Muscle of arm (tissue), 14 donors: ENCODE data around the gene EID2. TPM values are rescaled to one million over a fixed set of nuclear protein-coding genes. Genes with fewer than 3 reads are reported as not detected.
A peak's percentile ranks its signal among the peaks of the same experiment; 100 is the strongest.

Experiments used
- DNase-seq: peaks from one replicate; pipeline ENCODE4 v3.0.0-alpha.2; 2013
- long read RNA-seq, 11 donors: transcript quantifications; one replicate each; lab custom pipeline, GENCODE V29; 2026
- polyA plus RNA-seq, 12 donors: library from polyadenylated mRNA; unstranded; fragments of 120-200 nt; gene quantifications; one replicate each; pipeline ENCODE4 v1.2.1, GENCODE V29; 2013; ENCODE audit not compliant: insufficient read length in 12 of 12

The EID2 gene, protein sequence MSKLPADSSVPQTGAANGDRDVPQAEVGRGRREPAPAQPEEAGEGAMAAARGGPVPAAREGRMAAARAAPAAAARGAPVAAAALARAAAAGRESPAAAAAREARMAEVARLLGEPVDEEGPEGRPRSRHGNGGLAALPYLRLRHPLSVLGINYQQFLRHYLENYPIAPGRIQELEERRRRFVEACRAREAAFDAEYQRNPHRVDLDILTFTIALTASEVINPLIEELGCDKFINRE
- polyA plus RNA-seq: 10 to 100 TPM in 7 of 12 donors, 1 to 10 TPM in 4, not detected in 1; 7.5 to 20.2 (median 10.8) TPM
- long read RNA-seq, donor 1, transcript EID2-201 (1 exons, 1,629 nt): major isoform, 18 of 18 reads
- long read RNA-seq, donor 1, partial matches to known transcripts: 0 of 18 reads
- long read RNA-seq, donor 1, other reads (novel, unspliced or antisense): 0 of 18 reads
- long read RNA-seq, donor 2, transcript EID2-201 (1 exons, 1,629 nt): major isoform, 16 of 16 reads
- long read RNA-seq, donor 2, partial matches to known transcripts: 0 of 16 reads
- long read RNA-seq, donor 2, other reads (novel, unspliced or antisense): 0 of 16 reads
- long read RNA-seq, donor 3, transcript EID2-201 (1 exons, 1,629 nt): major isoform, 8 of 8 reads
- long read RNA-seq, donor 3, partial matches to known transcripts: 0 of 8 reads
- long read RNA-seq, donor 3, other reads (novel, unspliced or antisense): 0 of 8 reads
- long read RNA-seq, donor 4, partial matches to known transcripts: 0 of 2 reads
- long read RNA-seq, donor 4, other reads (novel, unspliced or antisense): 0 of 2 reads
- long read RNA-seq, donor 5, transcript EID2-201 (1 exons, 1,629 nt): major isoform, 17 of 17 reads
- long read RNA-seq, donor 5, partial matches to known transcripts: 0 of 17 reads
- long read RNA-seq, donor 5, other reads (novel, unspliced or antisense): 0 of 17 reads
- long read RNA-seq, donor 6, transcript EID2-201 (1 exons, 1,629 nt): major isoform, 8 of 8 reads
- long read RNA-seq, donor 6, partial matches to known transcripts: 0 of 8 reads
- long read RNA-seq, donor 6, other reads (novel, unspliced or antisense): 0 of 8 reads
- long read RNA-seq, donor 7, transcript EID2-201 (1 exons, 1,629 nt): major isoform, 9 of 9 reads
- long read RNA-seq, donor 7, partial matches to known transcripts: 0 of 9 reads
- long read RNA-seq, donor 7, other reads (novel, unspliced or antisense): 0 of 9 reads
- long read RNA-seq, donor 8, transcript EID2-201 (1 exons, 1,629 nt): major isoform, 12 of 12 reads
- long read RNA-seq, donor 8, partial matches to known transcripts: 0 of 12 reads
- long read RNA-seq, donor 8, other reads (novel, unspliced or antisense): 0 of 12 reads
- long read RNA-seq, donor 9, transcript EID2-201 (1 exons, 1,629 nt): major isoform, 11 of 11 reads
- long read RNA-seq, donor 9, partial matches to known transcripts: 0 of 11 reads
- long read RNA-seq, donor 9, other reads (novel, unspliced or antisense): 0 of 11 reads
- long read RNA-seq, donor 10, transcript EID2-201 (1 exons, 1,629 nt): major isoform, 10 of 10 reads
- long read RNA-seq, donor 10, partial matches to known transcripts: 0 of 10 reads
- long read RNA-seq, donor 10, other reads (novel, unspliced or antisense): 0 of 10 reads
- long read RNA-seq, donor 11, transcript EID2-201 (1 exons, 1,629 nt): major isoform, 14 of 14 reads
- long read RNA-seq, donor 11, partial matches to known transcripts: 0 of 14 reads
- long read RNA-seq, donor 11, other reads (novel, unspliced or antisense): 0 of 14 reads

DNA sequence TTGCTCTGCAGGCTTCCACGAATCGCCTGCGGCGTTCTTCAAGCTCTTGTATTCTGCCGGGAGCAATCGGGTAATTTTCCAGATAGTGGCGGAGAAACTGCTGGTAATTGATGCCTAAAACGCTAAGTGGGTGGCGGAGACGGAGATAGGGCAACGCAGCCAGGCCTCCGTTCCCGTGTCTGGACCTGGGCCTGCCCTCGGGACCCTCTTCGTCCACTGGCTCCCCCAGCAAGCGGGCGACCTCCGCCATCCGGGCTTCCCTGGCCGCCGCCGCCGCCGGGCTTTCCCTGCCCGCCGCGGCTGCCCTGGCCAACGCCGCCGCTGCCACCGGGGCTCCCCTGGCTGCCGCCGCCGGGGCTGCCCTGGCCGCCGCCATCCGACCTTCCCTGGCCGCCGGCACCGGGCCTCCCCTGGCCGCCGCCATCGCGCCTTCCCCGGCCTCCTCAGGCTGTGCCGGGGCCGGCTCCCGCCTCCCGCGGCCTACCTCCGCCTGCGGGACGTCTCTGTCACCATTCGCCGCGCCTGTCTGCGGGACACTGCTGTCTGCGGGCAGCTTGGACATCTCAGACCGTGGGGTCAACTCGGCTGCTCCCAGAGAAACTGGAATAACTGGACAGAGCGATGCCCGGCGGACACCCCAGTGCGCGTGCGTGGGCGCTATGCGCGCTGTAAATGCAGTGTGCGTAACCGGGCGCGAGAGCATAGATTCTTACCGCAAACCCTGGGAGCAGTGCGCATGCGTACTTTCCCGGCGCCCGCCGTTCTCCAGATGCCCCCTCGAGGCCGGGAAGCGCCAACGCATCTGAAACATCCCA, at the start of gene EID2:
Gene EID2 (minus strand): TSS at position 644 of the 815 bp plus-strand sequence. CDS start 82 bp downstream, at position 562.
- peak; percentile 97 for DNase-seq

DNA sequence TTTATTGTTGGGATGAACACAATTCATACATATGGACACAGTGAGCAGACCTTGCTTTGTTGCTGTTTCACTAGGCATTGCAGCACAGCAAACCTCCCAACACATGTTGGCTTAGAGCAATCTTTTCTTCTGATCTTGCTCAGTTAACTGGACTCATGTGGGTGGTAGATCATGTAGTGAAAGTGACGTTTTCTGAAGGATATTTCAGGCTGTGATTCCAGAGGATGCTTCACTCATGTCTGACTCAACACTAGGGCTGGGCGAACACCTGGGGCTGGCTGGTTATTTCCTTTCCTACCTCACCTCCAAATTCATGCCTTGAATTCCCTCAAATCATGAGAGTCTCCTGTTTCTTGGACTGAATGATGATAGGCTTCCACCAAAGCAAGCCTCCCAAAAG, 48.1 kb upstream of the EID2 start:
- DNase-seq: no peak

DNA sequence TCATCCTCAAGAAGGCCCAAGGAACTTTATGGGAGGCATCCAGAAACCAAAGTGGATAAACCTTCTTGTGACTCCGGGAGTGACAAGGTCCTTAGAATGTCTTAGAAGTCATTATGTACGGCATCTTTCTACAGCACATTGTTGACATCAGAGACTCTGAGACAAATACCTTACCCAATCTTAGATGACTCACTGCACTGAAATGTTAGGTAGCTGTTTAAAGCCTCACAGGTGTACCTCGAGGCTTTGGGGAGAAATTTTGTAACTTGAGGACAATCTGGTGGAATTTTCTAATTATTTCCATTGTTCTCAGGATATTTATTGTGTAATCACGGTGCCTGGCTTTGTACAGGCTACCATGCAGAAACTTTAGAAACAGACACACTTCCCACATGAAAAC, 47.5 kb upstream of the EID2 start:
- DNase-seq: no peak

DNA sequence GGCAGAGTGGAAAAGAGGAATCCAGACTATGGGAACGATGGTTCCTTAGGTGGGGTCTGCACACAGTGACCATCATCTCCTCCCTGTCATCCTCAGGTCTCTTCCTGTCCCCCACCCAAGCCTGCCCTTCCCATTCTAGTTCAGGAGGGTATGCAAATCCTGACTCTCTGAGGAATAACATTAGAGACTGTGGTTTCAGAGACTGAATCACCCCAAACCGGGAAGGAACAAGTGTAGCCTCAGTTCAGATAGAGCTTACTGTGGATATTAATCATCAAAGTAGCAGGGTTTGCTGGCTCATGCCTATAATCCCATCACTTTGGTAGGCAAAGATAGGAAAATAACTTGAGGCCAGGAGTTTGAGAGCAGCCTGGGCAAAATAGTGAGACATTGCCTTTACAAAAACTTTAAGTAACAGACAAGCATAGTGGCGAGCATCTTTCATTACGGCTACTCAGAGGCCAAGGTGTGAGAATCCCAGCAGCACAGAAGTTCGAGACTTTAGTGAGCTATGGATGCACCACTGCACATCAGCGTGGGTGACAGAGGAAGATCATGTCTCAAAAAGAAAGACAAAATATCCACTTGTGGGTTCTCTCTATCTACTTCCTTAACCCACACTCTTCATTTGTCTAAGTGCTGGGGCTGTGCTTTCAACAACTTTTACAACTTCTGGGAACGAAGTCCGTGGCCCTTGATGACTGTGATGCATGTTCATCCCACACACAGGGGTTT, 43.1 kb upstream of the EID2 start:
- DNase-seq: no peak

DNA sequence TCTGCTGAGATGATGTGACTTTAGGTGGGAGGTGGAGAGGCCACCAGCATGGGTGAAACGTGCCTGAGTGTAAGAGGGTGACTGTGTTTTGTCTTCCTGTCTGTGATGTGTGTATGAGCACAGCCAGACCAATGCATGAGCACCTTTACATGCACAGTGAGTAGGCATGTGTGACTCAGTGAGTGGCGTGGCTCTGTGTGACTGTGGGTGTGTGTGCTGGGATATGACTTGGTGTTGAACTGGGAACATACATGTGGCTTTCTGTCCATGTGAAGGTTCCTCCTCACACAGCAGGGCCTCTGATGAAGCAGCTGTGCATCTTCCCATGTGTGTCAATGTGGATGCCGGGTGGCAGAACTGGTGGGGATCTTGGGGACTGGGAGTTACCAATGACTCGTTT, 42.5 kb upstream of the EID2 start:
- no peak for DNase-seq

DNA sequence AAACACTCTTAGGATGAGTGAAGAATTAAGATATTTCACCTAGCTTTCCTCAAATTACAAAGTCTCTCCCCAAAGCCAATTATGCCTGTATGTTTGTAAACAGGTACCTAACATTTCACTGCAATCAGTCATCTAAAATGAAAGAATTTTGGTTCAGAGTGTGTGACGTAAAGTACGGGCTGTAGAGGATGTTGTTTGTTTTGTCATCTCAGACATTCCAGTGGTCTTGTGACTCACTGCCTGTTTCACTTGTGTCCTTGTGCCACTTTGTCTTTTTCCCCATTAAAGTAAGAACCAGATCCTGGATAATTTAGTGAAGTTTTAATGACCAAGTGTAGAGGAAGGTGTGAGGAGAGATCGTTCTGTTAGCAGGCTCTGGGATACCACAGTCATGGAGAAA, 28.6 kb upstream of the EID2 start:
- DNase-seq: no peak

DNA sequence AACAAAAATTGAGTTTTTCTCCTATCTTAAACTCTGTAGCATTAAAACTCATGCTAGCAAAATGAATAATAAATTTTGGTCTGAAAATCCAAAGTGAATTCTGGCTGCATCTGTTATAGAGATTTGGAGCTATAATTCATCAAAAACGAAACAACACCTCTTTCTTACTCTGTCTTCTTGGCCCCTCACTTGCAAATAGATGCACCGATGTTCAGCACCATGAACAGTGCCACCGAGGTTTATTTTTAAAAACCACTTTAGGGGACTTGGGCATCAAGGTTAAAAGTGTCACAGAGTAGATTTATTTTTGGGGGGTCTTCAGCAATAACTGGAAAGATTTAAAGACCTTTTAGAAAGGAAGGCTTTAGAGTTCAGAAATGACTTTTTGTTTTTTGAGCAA, 26.1 kb upstream of the EID2 start:
- no peak for DNase-seq

DNA sequence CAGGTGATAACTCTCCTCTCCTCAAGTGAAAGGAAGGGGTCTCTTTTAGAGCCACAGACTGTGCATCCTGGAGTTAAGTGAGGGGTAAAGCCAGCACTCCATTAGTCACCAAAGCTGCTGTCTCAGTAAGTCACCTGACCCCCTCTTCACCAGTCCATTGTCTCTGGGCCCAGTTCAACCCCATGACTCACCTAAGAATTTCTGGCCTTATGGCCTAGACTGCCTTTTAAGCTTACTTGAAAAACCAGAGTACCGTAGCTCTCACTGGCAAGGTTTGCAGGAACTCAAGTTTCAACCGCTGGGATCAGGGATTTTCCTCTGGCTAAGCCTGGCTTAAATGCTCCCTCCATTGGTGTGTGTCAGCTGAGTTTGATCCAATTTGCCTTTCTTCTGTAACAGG, 23.4 kb upstream of the EID2 start:
- DNase-seq: no peak

DNA sequence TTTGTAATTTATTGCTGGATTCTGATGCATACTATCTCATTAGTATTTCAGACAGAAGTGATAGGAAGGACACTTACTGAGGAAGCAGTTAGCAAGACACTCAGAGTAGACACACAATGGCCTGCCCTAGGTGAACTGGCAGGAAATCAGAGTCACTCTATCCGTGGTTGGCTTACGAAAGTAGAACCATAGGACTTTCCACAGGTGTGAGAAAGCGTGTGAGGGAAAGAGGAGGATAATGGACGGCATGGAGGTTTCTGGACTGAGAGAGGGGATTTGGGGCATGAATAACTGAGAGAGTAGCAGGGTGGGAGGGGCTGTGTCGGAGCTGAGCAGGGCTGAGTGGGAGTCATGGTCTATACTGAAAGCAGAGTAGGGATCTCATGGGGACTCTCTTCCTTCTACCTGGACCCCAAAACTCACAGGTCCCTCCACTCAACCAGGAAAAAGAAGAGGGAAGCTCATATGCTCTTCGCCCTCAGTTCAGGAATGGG, 18.7 kb upstream of the EID2 start:
- DNase-seq: no peak

DNA sequence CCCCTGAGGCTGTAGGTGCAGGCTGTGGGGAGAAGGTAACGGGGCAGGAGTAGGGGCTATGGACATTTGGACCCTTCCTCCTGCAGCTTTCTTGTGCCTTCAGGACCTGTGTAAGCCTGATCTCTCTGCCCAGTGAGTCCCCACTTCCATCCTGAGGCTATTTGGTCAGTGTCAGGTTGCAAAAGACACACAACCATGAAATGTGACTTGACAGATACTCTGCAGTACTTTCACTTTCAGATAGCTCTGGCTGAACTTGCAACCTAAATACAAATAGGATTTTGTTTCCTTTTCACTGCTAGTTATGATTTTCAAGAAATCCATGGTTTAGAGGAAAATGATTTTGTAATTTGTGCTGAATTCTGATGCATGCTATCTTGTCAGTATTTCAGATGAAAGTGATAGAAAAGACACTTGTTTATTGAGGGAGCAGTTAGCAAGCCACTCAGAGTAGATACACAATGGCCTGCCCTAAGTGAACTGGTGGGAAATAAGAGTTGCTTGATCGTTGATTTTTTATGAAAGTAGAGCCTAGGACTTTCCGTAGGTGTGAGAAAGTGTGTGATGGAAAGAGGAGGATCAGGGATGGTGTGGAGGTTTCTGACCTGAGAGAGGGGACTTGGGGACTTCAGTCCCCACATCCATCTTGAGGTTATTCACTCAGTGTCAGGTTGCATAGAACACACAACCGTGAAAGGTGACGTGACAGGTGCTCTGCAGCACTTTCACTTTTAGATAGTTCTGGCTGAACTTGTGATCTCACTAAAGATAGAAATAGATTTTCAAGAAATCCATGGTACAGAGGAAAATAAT, 18.1 kb upstream of the EID2 start:
- DNase-seq: no peak

DNA sequence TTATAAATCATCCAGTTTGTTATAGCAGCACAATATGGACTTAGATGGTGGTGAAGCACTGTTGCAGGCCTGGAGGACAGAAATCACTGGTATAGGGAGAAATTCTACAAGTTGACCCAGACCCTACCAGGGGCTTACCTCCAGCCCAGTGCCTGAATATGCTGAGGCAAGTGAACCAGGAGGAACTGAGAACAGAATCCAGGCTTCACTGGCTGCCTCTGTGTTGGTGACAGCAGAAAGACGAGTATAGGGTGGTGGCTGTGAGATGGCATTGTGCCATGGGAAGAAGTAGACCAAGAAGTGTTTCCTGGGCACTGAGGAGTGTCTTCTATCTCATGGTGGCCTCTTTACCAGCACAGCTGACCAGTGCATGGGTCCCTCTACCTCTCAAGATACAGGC, 15.9 kb upstream of the EID2 start:
- no peak for DNase-seq

DNA sequence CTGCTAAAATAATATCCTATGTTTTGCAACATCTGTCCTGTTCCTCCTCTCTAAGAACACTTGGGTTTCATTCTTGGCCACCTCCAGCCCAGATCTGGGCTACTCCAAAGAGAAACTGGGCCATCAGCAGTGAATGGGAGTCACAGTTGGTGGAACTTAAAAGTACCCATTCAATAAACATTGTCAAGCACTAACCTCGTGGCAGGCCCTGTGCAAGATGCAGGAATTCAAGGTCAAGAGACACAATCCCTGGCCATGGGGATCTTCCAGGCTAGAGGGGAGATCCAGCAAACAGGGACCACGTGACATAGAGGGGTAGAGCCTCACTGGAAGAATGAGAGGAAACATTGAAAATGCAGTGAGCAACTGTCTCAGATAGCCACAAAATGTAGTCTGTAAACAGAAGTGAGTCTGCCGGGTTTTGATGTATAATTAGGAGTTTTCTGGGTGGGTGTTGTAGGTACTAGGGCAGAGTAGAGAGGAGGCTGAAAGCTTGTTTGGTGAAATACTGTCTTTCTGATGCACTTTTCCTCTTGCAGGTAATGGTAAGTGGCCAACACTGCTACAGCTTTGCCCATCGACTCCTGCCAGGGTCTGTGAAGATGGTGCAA, 14.8 kb upstream of the EID2 start:
- no peak for DNase-seq

DNA sequence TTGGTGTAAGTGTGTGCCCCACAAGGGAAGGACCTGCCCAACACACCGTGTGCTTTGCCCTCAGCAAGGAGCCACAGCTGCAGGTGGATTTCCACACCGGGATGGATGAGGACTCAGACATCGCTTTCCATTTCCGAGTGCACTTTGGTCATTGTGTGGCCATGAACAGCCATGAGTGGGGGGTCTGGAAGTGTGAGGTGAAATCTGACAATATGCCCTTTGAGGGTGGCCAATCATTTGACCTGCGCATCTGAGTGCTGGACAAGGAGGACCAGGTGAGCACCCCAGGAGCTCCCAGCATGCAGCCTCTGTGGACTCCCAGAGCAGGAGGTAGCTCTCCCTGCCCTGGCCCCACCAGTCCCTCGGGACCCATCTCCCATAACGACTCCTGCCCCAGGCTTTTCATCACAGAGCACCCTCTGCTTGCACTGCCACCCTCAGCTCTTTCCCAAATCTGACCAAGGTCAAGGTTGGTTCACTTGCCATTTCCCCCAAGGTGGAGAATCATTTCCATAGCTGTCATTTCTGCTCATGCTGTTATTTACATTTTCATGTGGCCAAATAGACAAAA, 13.2 kb upstream of the EID2 start:
- DNase-seq: no peak

DNA sequence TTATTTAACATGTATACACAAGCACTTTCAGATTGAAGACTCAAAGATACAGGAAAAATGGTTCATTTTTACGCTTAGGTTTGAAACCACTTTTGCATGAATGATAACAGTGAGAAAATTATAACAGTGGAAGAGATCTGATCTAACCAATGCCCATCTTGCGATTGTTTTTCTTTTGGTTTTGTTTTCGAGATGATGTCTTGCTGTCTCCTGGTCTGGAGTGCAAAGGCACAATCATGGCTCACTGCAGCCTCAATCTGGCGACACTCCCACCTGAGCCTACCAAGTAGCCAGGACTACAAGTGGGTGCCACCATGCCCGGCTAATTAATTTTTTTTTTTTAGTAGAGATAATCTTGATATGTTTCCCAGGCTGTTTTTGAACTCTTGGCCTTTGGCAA, 10.2 kb upstream of the EID2 start:
- no peak for DNase-seq

DNA sequence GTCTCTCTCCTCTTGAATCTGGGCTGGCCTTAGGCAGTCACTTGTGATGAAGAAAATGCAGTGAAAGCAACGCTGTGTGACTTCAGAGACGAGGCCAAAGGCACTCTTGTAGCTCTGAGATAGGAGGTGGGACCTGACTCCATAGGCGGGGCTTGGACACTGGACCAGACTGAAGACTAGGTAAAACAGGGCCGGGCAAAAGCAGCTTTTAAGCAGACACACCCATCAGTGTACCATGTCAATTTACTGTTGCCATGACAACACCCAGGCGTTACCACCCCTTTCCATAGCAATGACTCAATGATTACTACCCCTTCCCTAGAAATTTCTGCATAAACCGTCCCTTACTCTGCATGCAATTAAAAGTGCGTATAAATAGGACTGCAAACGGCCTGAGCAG, 6.6 kb upstream of the EID2 start:
- DNase-seq: no peak

DNA sequence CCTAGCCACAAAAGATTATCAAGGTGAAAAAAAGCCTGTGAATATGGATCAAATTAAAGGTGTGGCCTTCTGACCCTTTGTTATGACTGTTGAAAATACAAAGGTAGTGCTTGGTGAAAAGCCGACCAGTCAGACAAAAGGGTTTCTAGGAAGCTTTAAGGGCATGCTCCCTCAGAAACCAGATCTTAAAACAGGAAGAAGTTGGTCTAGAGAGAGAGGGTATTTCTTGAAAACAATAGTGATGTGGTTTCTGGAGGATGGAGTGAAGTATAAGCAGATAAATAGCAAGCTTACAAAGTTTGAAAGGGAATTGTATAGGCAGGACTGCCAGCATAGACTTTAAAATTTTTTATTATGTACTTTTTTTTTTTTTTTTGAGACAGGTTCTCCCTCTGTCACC, 5.0 kb upstream of the EID2 start:
- DNase-seq: no peak

DNA sequence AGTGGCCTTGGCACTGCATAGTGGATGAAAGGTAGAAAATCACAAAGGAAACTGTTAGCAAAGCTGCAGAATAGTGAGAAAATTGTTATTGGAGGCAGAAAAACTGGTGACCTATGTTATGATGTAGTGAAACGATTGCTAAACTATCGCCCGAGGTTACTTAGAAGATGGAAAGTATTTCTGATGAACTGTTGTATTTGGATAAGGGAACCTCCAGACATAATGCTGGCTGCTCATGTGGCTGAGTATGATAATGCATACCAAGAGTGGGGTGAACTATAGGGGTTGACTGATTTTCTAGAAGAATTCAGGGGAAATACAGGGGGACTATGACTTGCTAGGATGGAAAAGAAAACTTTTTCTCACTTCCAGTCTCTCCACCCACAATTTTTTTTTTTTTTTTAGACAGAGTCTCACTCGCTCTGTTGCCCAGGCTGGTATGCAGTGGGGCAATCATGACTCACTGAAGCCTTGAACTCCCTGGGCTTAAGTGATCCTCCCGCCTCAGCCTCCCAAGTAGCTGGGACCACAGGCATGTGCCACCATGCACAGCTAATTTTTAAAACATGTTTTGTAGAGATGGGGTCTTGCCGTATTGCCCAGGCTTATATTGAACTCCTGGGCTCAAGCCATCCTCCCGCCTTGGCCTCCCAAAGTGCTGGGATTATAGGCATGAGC, 4.4 kb upstream of the EID2 start:
- DNase-seq: no peak
